Measurements from ENCODE around the gene EIPR1.

Gene EIPR1

DNA sequence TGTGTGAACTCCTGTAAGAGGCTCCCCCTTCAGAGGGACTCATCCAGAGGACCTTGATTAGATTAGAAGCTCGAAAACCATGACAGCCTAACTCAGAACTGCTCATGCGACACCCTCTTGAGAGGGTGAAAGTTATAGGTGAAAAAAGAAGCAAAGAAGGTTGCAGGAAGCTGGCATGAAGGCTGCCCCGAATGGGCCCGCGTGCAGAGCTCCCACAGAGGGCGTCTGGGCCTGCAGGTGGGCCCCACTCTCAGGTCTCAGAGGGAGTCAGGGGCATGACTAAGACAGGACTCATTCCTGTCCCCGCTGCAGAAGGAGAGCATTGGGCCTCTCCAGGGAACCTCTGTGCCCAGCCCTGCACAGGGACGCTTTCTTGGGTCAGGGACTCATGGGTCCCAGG, 235.4 kb downstream of the EIPR1 start:
- TF ChIP-seq, protein P1, sequence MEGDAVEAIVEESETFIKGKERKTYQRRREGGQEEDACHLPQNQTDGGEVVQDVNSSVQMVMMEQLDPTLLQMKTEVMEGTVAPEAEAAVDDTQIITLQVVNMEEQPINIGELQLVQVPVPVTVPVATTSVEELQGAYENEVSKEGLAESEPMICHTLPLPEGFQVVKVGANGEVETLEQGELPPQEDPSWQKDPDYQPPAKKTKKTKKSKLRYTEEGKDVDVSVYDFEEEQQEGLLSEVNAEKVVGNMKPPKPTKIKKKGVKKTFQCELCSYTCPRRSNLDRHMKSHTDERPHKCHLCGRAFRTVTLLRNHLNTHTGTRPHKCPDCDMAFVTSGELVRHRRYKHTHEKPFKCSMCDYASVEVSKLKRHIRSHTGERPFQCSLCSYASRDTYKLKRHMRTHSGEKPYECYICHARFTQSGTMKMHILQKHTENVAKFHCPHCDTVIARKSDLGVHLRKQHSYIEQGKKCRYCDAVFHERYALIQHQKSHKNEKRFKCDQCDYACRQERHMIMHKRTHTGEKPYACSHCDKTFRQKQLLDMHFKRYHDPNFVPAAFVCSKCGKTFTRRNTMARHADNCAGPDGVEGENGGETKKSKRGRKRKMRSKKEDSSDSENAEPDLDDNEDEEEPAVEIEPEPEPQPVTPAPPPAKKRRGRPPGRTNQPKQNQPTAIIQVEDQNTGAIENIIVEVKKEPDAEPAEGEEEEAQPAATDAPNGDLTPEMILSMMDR (IDR thresholded peaks at IDR 0.05; ENCODE audit: control insufficient read depth, extremely low read depth, insufficient read depth), result no peak
- DNase-seq (ENCODE audit: low read depth), result no peak
- H3K4me3 ChIP-seq (ENCODE audit: low read depth, low read length), result no peak overlapping the region

DNA sequence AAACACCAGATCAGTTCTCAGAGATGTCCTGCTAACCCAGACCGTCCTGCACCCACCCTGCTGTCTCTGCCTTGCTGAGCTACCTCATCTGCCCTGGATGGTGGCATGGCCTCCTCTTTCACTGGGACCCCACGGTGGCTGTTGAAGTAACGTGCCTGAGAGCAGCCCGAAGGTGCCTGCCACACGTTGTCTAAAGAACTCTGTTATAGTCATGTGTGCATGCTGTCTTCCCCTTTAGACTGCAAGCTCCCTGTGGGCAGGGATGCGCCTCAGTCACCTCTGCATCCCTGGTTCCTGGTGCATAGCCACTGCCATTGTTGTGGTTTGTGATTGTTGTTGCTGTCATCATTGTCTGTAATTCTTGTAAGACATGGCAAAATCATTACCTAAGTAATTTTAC, 235.9 kb downstream of the EIPR1 start:
- no peak for DNase-seq (ENCODE audit: low read depth)
- H3K4me3 ChIP-seq (ENCODE audit: low read depth, low read length), result no peak overlapping the region
- TF ChIP-seq, protein P1 (IDR thresholded peaks at IDR 0.05; ENCODE audit: control insufficient read depth, extremely low read depth, insufficient read depth), result no peak

DNA sequence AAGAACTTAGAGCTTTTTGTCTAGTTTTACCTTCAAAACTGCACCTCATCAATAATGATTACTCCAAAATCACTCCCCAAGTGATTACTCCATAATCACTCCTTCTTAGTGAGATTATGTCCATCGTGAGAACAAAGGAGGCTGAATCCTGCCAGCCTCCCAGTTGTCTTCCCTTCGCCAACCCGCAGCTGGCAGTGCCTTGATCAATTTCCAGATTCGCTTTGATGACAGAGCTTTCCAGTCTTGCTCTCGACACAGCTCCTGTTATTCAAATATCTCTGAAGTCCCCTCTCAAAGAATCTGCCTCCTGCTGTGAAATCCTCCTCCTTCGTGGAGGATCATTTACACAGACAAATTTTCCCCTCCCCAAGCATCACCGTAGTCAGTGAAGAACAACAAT, 237.7 kb downstream of the EIPR1 start:
- TF ChIP-seq, protein P1 (IDR thresholded peaks at IDR 0.05; ENCODE audit: control insufficient read depth, extremely low read depth, insufficient read depth), result no peak
- no peak for DNase-seq (ENCODE audit: low read depth)
- H3K4me3 ChIP-seq (ENCODE audit: low read depth, low read length), result no peak overlapping the region

Measured in LNCaP clone FGC (cell line).